ENCODE measurements around the gene ASPSCR1. TPM values are rescaled to one million over a fixed set of nuclear protein-coding genes. Genes with fewer than 3 reads are reported as not detected.

ASPSCR1 gene
- total RNA-seq (10 to 100 TPM; 46.2 to 49.7 TPM), polyA plus RNA-seq (ENCODE audit: insufficient read depth, low read depth, low replicate concordance) (40.5 TPM)
- long read RNA-seq, donor 1, full-length matches to known transcripts = 7 of 7 reads
- long read RNA-seq, donor 1, partial matches to known transcripts = 0 of 7 reads
- long read RNA-seq, donor 1, other reads (novel, unspliced or antisense) = 0 of 7 reads
- long read RNA-seq, donor 2, partial matches to known transcripts = 0 of 3 reads
- long read RNA-seq, donor 2, other reads (novel, unspliced or antisense) = 0 of 3 reads

DNA sequence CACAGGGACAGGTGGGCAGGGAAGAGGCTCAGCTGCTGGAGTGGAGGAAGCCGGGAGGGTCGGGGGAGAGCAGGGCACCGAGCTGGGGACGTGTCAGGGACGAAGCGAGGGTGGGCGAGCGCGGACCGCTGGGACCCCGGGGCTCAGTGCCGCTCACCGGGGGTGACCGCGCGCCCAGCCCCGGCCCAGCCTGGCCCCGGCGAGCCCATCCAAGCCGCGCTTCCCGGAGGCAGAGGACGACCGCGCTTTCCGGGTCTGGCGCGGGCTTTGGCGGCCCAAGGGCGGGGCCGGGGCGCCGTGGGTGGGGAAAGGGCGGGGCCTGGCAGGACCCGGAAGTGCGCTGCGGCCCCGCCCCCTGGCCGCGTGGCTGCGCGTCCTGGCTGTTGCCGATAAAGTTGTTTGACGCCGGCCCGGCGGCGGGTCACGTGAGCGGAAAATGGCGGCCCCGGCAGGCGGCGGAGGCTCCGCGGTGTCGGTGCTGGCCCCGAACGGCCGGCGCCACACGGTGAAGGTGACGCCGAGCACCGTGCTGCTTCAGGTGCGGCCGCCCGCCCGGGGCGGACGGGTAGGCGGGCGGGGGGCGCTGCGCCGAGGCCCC is at the start of gene ASPSCR1:
Gene ASPSCR1, plus strand, starts transcription at position 419 of the 598 bp plus-strand sequence. Its CDS starts 18 bp downstream, at position 437.
- peak within 1 kb of the TSS; percentile 52 to 94 for H3K27ac ChIP-seq
- WGBS, 2 donors = 0 to 4% methylated on average over 10 to 74 of the region's 76 CpGs
- H3K9me3 ChIP-seq = no peaks in the 10 kb centered on the region
- peak within 1 kb of the TSS; percentile 82 to 89 for H3K4me3 ChIP-seq
- H3K27me3 ChIP-seq = no peaks in the 10 kb centered on the region
- intact Hi-C loops (cut with DNase I; ENCODE audit: low total_unique reads) = no loop called here
- no peaks in the 10 kb centered on the region for H3K36me3 ChIP-seq (ENCODE audit: low read depth, missing control alignments)
- peaks cover 11% of the 10 kb centered on the region for H3K4me1 ChIP-seq
- DNase-seq = peak; percentile 93
- TF ChIP-seq CTCF (IDR thresholded peaks at IDR 0.05) = no peak
- no peak for TF ChIP-seq POLR2A (IDR thresholded peaks at IDR 0.05)

GRCh38 chr17:81927653-81928543 is 49.5 kb upstream of the ASPSCR1 start, which contains the start of gene MAFG:
TSS of gene MAFG (minus strand) at chr17:81927735. CDS start at chr17:81923185, 4,550 bp downstream.
- H3K4me1 ChIP-seq = peaks cover 38% of the 10 kb centered on the region
- no peaks in the 10 kb centered on the region for H3K27me3 ChIP-seq
- TF ChIP-seq CTCF (IDR thresholded peaks at IDR 0.05) (peak in 1 of 3 experiments; percentile 5), POLR2A (IDR thresholded peaks at IDR 0.05) (no peak)
- peak within 1 kb of the TSS; percentile 85 to 93 for H3K27ac ChIP-seq
- WGBS, 2 donors = 1 to 8% methylated on average over 7 to 62 of the region's 98 CpGs
- peak within 1 kb of the TSS; percentile 87 to 93 for H3K4me3 ChIP-seq
- DNase-seq = peak; percentile 95
- H3K9me3 ChIP-seq = no peaks in the 10 kb centered on the region
- intact Hi-C loops (cut with DNase I; ENCODE audit: low total_unique reads) = no loop called here
- H3K36me3 ChIP-seq (ENCODE audit: low read depth, missing control alignments) = no peaks in the 10 kb centered on the region

GRCh38 chr17:81928544-81929252 is 48.7 kb upstream of the ASPSCR1 start:
- WGBS, 2 donors = 27 to 51% methylated on average over 5 to 44 of the region's 44 CpGs
- no peak for DNase-seq
- Histone ChIP-seq H3K27me3 (no peaks in the 10 kb centered on the region), H3K4me3 (peak overlapping the region; percentile 55 to 93), H3K9me3 (no peaks in the 10 kb centered on the region), H3K27ac (peak overlapping the region in 1 of 2 donors; percentile 93), H3K36me3 (ENCODE audit: low read depth, missing control alignments) (no peaks in the 10 kb centered on the region), H3K4me1 (peaks cover 30% of the 10 kb centered on the region)
- intact Hi-C loops (cut with DNase I; ENCODE audit: low total_unique reads) = no loop called here
- TF ChIP-seq CTCF (IDR thresholded peaks at IDR 0.05) (no peak), POLR2A (IDR thresholded peaks at IDR 0.05) (no peak)

- H3K4me3 ChIP-seq = no peak overlapping the region
- DNase-seq = no peak
- no peak overlapping the region for H3K27ac ChIP-seq
- 83 to 85% methylated on average over 30 to 31 of the region's 31 CpGs for WGBS, 2 donors
- no peaks in the 10 kb centered on the region for H3K36me3 ChIP-seq (ENCODE audit: low read depth, missing control alignments)
- no peaks in the 10 kb centered on the region for H3K27me3 ChIP-seq
- intact Hi-C loops (cut with DNase I; ENCODE audit: low total_unique reads) = no loop called here
- no peaks in the 10 kb centered on the region for H3K9me3 ChIP-seq
- H3K4me1 ChIP-seq = peaks cover 22% of the 10 kb centered on the region
- TF ChIP-seq CTCF (IDR thresholded peaks at IDR 0.05) = no peak
- TF ChIP-seq POLR2A (IDR thresholded peaks at IDR 0.05) = no peak
Measured at GRCh38 chr17:81929253-81930141, 47.9 kb upstream of the ASPSCR1 start.

Measured in testis (tissue), 5 donors.